ENCODE measurements around the gene TBCEL.

DNA sequence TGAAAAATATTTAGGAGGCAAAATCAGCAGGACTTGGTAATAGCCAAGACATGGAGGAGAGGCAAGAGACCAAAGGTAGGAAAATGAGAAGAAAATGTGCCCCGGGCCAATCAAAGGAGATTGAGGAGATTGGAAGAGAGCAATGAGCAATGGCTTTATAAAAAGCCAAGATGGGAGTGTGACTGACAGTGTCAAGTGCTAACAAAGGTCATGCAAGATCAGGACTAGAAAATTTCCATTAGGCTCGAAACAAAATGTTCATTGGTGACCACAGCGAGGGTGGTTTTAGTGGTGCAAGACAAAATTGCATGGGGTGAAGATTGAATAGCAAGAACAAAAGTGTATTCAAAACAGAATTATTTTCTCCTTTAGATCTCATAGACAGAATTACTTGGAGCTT lies 45.2 kb upstream of the TBCEL start:
- TF ChIP-seq, protein P1, sequence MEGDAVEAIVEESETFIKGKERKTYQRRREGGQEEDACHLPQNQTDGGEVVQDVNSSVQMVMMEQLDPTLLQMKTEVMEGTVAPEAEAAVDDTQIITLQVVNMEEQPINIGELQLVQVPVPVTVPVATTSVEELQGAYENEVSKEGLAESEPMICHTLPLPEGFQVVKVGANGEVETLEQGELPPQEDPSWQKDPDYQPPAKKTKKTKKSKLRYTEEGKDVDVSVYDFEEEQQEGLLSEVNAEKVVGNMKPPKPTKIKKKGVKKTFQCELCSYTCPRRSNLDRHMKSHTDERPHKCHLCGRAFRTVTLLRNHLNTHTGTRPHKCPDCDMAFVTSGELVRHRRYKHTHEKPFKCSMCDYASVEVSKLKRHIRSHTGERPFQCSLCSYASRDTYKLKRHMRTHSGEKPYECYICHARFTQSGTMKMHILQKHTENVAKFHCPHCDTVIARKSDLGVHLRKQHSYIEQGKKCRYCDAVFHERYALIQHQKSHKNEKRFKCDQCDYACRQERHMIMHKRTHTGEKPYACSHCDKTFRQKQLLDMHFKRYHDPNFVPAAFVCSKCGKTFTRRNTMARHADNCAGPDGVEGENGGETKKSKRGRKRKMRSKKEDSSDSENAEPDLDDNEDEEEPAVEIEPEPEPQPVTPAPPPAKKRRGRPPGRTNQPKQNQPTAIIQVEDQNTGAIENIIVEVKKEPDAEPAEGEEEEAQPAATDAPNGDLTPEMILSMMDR (IDR thresholded peaks at IDR 0.05) = no peak
- no peak for TF ChIP-seq POLR2A (IDR thresholded peaks at IDR 0.05)
